GM18505 (cell line): Measurements from ENCODE around the gene FBXL14.

Experiments
- ATAC-seq: cut with Tn5 transposase; IDR thresholded peaks from one replicate; pipeline ENCODE4 v1.9.1; 2021; ENCODE audit not compliant: unreplicated experiment
- POLR2A ChIP-seq: IDR thresholded peaks from 4 replicates; pipeline ENCODE4 v1.6.1; 2011; ENCODE audit warnings: borderline replicate concordance; ENCODE audit not compliant: insufficient read depth, insufficient read length; ENCODE audit errors: extremely low read depth

Gene FBXL14

GRCh38 chr12:1533602-1534304, 60.6 kb downstream of the FBXL14 start:
- peak; percentile 59 for TF ChIP-seq POLR2A
- peak; percentile 42 for ATAC-seq

DNA sequence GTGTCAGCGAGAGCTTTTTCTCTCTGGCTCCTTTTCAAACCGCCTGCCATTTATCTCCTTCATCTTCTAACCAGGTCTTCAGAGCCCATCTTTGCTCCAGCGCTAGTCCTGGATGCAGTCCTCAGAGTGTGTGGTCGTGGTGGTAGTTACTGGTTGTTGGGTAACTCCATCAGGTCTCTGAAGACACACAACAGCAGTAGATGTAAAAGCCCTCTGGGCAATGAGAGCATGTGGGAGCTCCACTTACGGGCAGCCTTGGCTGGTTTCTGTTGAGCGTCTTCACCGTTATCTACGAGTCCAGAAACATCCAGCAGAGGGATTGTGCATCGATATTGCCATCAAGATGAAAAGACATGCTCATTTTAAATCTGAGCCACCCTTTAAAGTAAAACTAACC, 61.2 kb downstream of the FBXL14 start:
- TF ChIP-seq POLR2A: no peak
- ATAC-seq: peak; percentile 2

DNA sequence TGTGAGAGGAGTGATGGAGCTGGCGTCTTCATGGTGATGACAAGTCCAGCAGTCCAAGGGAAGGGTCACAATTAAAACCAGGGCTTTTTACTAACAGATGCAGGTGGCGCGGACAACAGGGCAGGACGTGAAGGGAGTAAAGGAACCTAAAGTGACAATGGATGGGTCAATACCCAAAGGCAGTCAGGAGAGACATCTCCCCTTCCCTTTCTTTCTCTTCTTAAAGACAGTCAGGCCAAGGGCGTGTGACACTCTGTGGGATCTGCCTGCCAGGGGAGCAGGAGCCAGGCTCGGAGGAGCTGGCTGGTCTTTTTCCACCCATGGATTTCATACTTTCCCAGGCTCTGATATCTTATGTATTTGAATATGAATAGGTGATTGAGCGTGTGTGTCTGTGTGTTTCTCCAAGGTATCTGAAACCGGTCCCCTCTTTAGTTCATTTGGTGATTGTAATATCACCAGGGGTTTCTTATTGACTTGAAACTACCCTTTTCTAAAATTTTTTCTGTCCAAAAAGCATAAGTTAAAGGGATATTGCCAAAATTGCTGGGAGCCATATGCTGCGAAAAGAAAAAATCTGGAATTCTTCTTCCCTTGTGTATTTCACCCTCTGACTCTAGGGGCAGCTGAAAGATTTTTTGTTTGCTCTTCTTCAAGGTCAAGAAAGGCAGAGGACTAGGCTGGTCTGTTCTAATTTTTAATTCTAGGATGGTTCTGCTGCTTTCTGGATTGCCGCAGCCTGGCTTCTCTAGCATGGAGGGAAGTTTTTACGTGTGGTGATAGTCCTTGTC, 61.8 kb downstream of the FBXL14 start:
- no peak for ATAC-seq
- TF ChIP-seq POLR2A: no peak

DNA sequence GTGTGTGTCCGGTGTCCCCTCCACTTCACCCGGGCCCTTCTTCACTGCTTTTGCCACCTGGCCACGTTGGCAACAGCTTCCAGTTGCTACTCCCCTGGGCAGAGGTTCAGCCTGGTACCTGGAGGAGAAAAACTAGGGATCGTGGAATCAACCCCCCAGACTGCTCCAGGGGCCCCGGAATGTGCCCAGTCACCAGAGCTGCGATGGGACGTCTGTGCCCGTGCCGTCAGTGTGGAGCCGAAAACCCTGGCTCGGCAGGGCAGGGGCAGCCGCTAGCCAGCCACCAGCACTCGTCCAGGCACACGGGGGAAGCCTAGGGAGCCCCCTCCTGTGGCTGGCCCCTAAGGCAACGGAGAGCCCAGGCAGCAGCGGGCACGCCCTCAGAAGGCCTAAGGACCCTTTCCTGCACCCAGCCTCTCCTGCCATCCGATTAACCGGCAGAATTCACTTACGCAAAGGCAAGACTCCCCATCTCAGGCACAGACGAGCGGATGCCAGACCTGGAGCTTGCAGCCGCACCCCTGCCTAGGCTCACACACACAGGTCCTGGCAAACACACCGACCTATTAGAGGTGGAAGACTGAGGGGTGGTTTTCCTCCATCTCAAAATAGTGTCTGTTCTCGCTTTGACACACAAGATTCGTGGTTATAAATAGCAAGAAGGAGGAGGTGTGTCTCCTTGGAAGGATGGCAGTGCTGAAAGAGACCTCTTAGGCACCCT, 62.6 kb downstream of the FBXL14 start:
- ATAC-seq: no peak
- peak; percentile 51 for TF ChIP-seq POLR2A

DNA sequence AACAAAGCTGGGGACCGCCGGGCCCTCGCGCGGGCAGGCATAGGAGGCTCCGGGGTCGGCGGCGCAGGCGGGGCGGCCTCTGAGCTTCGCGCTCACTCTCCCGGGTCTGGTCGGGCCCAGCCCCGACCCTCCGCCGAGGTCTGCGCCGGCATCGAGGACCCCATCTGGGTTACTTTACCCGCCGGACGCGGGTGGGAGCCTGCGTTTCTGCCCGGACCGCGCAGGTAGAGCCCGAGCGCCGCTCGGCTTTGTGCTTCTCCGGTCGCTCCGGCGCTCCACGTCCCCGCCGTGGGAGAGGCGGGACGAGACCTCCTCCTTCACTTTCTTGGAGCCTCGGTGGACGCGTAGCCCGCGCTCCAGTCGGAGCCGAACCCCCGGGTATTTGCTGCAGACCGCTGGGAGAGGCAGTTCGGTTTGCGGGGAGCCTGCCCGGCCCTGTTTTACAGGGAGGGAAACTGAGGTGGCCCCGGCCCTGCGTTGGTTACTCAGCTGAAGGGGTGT, 63.2 kb downstream of the FBXL14 start:
- no peak for ATAC-seq
- TF ChIP-seq POLR2A: no peak

GRCh38 chr12:1530592-1531152, 63.7 kb downstream of the FBXL14 start:
- no peak for TF ChIP-seq POLR2A
- no peak for ATAC-seq

DNA sequence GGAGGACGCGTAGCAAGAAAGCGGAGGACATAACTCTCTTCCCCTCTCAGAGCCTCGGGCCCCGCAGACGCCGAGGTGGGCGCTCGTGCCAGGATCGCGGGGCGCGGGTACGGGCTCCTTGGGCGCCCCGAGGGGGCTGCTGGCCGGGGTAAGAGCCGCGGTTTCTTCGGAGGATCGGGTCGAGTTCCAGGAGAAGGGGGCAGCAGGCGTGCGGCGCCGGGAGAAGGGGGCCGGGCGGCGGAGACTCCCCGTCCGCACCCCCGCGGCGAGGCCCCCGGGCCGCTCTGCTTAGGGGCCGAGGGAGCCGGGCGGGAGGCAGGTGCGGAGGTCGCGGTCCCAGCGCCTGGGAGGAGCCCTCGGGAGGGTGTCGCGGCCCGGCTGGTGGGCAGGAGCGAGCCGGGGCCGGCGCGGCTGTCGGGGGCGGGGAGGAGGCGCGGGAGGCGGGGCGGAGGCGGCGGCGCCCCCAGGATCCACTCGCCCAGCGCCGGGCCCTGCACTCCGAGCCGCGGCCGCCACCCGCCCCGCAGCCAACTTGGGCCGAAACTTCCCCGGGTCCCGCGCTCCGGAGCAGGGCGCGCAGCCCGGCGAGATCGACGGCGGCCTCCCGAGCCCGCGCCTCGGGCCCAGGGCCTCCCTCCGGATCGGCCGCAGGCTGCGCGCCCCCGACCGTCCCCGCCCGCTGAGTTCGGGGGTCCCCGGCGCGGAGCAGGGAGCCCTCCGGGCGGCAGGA, 64.4 kb downstream of the FBXL14 start:
- ATAC-seq: no peak
- TF ChIP-seq POLR2A: no peak

DNA sequence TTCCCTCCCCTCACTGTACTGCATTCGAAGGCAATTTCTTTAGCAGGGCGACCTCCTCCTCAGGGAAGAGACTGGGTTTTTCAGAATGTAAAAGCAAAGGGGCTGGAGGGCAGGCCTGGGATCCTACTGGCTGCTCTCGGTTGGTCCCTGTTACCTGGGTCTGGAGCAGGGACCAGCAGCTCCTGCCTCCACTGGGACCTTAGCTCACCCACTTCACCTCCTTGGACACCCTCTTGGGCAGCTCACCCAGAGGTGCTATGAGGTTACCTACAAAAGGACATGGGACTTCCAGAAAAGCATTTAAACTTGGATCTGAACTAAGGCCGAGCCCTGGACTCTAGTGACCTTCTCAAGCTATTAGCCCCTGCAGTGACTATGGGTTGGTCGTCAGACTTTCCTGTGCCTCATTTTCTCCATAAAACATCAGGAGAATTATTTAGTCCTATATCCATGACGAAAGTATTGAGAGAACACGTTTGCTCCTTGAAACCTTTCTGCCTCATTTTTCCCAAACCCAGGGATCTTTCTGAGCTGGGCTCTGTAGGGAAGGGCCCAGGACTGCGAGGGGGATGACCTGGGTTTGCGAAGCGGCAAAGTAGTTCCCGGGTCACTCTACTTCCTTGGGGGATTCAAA, 65.0 kb downstream of the FBXL14 start:
- ATAC-seq: no peak
- TF ChIP-seq POLR2A: no peak

GRCh38 chr12:1528791-1529190, 65.6 kb downstream of the FBXL14 start:
- no peak for ATAC-seq

DNA sequence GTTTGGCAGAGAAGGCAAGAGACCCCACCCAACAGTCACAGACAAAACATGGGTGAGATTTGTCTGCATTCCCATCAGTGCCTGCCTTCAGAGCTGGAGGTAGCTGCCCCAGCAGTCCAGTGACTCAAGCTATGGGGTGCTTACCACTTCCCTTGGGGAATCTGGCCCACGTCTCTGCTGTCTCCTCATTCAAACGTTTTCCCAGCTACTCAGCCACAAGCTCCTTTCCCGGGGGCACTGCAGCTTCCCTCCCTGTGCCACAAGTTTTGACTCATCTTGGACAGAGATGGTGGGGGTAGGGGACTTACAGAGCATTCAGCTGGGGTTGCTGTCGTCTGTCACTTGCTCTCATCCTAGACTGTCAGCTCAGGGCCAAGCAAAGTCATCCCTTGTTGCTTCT, 66.6 kb downstream of the FBXL14 start:
- ATAC-seq: no peak
- no peak for TF ChIP-seq POLR2A

More at GRCh38 chr12:1528791-1529190, 65.6 kb downstream of the FBXL14 start:
- TF ChIP-seq POLR2A: no peak

- TF ChIP-seq POLR2A: no peak
- no peak for ATAC-seq
Measured at GRCh38 chr12:1525858-1526257, 68.5 kb downstream of the FBXL14 start.

DNA sequence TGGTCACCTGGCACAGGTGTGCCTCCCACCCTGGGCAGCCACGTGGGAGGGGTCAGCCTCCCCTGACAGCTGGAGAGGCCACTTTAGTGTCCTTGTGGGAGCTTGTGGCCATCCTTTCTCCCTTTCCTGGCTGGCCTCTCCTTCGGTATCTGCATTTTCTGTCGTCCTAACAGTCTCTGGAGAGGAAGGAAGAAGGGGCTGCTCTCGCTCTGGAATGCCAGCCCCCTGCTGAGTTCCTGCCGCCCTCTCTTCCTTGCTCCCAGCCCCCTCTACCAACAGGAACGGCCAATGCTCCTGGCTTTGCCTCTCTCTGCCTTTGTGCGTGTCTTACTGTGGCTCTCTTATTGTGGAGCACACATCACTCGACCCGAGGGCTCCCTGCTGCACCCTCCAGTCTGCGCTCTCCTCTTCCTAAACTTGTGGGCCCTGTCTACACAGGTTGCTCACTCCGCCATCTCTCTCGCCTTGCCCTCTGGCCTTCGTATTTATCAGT, 70.8 kb downstream of the FBXL14 start:
- ATAC-seq: no peak
- TF ChIP-seq POLR2A: no peak

- ATAC-seq: no peak
- no peak for TF ChIP-seq POLR2A
Measured at GRCh38 chr12:1523046-1523445, 71.3 kb downstream of the FBXL14 start.

DNA sequence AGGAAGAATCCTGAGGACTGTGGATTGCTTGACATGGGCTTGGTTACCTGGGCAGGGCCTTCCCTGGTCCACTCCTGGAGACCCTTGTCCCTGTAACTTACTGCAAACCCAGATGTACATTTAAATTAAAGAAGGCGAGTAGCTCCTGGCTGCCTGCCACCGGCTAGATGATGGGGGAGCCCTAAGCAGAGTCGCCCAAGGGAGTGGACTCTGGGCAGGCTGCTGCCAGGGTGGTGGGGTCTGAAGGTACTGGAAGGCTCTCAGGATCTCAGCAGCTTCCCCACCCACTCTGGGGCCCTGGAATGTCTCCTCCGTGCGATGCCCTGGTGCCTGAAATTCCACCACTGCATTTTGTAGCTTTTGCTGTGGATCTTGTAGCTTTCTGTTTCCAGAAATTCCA, 74.7 kb downstream of the FBXL14 start:
- no peak for ATAC-seq

More for the DNA sequence above, 74.7 kb downstream of the FBXL14 start:
- no peak for TF ChIP-seq POLR2A
